Kidney (tissue), 22 donors: ENCODE data around the gene CTSW. TPM values are rescaled to one million over a fixed set of nuclear protein-coding genes. Genes with fewer than 3 reads are reported as not detected.
"Not testable (repeated sequence)": the region's sequence is repeated elsewhere in the genome, so short reads cannot be mapped to it uniquely, and the experiment has no call there.

Experiments
- DNase-seq, 5 donors: peaks; one replicate each; pipeline ENCODE4 v3.0.0-alpha.2; 2013 to 2020
- FAIRE-seq: peaks from 2 replicates; lab custom pipeline; 2012; peaks lifted over from hg19 to GRCh38; lab: Jason Lieb, UNC
- H3K27ac ChIP-seq, 2 donors: one replicate each; pipeline ENCODE4 v1.7.0; 2013; ENCODE audit warnings: low read depth in 2 of 2, low read length in 2 of 2, inconsistent platforms in 1 of 2
- H3K27me3 ChIP-seq: one replicate; pipeline ENCODE4 v1.7.1; 2013; ENCODE audit warnings: low read length, inconsistent platforms; ENCODE audit not compliant: control insufficient read depth, insufficient read depth
- H3K36me3 ChIP-seq, 3 donors: one replicate each; pipeline versions ENCODE4 v1.7.0 to v1.7.1; 2013; ENCODE audit warnings: low read length in 3 of 3, control low read depth in 1 of 3, inconsistent platforms in 1 of 3; ENCODE audit not compliant: insufficient read depth in 3 of 3, control insufficient read depth in 2 of 3
- H3K4me1 ChIP-seq, 3 donors: one replicate each; pipeline versions ENCODE4 v1.7.0 to v1.7.1; 2013; ENCODE audit warnings: low read length in 3 of 3, inconsistent platforms in 1 of 3, low read depth in 1 of 3; ENCODE audit not compliant: control insufficient read depth in 2 of 3, insufficient read depth in 2 of 3
- H3K4me3 ChIP-seq, 3 donors: one replicate each; pipeline versions ENCODE4 v1.7.0 to v1.8.1; 2013; ENCODE audit warnings: low read length in 3 of 3, control low read depth in 1 of 3, inconsistent platforms in 1 of 3
- H3K9ac ChIP-seq, 3 donors: one replicate each; pipeline versions ENCODE4 v1.7.0 to v1.7.1; 2013; ENCODE audit warnings: low read length in 3 of 3, control low read depth in 1 of 3, inconsistent platforms in 1 of 3
- H3K9me3 ChIP-seq, 3 donors: one replicate each; pipeline versions ENCODE4 v1.7.0 to v1.7.1; 2013; ENCODE audit warnings: low read length in 3 of 3, control low read depth in 1 of 3, inconsistent platforms in 1 of 3; ENCODE audit not compliant: control insufficient read depth in 2 of 3, insufficient read depth in 1 of 3
- intact Hi-C: fragments of 100-400 bp; cut with DNase I; formaldehyde crosslinking; loops from one replicate; pipeline ENCODE4 v1.11.1; 2022
- long read RNA-seq, 10 donors: library from polyadenylated mRNA in 1 of 10; unstranded in 1 of 10; transcript quantifications; one replicate each; pipeline ENCODE4 v2.0.0 and lab custom pipeline, GENCODE V29; 2021 to 2026
- polyA plus RNA-seq: library from polyadenylated mRNA; stranded (reverse); fragments of 350-450 nt; fragmentation: Illumina TruSeq; extraction: RNeasy Lipid Tissue Mini Kit (QIAGEN cat#74804); gene quantifications from one replicate; pipeline ENCODE4 v1.2.3, GENCODE V29; 2014; ENCODE audit warnings: low read depth, low replicate concordance; ENCODE audit not compliant: insufficient read depth
- total RNA-seq: library from RNA; stranded (reverse); fragmentation: NEBNext Ultra II Directional; extraction: Animal tissue kit (Norgen Biotek cat#: 25700); gene quantifications from one replicate; pipeline ENCODE4 v1.2.1, GENCODE V29; 2021
- TF ChIP-seq, protein P1 (sequence below): IDR thresholded peaks from 3 replicates; pipeline ENCODE4 v1.5.1; 2012; ENCODE audit warnings: mild to moderate bottlenecking, moderate library complexity, borderline replicate concordance; ENCODE audit not compliant: insufficient read depth; ENCODE audit errors: extremely low read depth
- donor health status: control.
- donor health status: control.
- donor health status: control.
- donor health status: control.
- donor health status: control.
- donor health status: DM: yes; HTN: yes; CAD: no.
- donor health status: Normal renal cell carcinoma (clear cell type).

Gene CTSW, protein sequence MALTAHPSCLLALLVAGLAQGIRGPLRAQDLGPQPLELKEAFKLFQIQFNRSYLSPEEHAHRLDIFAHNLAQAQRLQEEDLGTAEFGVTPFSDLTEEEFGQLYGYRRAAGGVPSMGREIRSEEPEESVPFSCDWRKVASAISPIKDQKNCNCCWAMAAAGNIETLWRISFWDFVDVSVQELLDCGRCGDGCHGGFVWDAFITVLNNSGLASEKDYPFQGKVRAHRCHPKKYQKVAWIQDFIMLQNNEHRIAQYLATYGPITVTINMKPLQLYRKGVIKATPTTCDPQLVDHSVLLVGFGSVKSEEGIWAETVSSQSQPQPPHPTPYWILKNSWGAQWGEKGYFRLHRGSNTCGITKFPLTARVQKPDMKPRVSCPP
- total RNA-seq (3.9 TPM), polyA plus RNA-seq (1.3 TPM)
- long read RNA-seq, donor 1 = 0 reads
- long read RNA-seq, donor 2 = 0 reads
- long read RNA-seq, donor 3, partial matches to known transcripts = 0 of 1 reads
- long read RNA-seq, donor 3, other reads (novel, unspliced or antisense) = 0 of 1 reads
- long read RNA-seq, donor 4, partial matches to known transcripts = 6 of 46 reads
- long read RNA-seq, donor 4, other reads (novel, unspliced or antisense) = 40 of 46 reads
- long read RNA-seq, donor 5 = 0 reads
- long read RNA-seq, donor 6, partial matches to known transcripts = 0 of 2 reads
- long read RNA-seq, donor 6, other reads (novel, unspliced or antisense) = 0 of 2 reads
- long read RNA-seq, donor 7, partial matches to known transcripts = 0 of 1 reads
- long read RNA-seq, donor 7, other reads (novel, unspliced or antisense) = 0 of 1 reads
- long read RNA-seq, donor 8 = 0 reads
- long read RNA-seq, donor 9 = 0 reads
- long read RNA-seq, donor 10, partial matches to known transcripts = 80 of 118 reads
- long read RNA-seq, donor 10, other reads (novel, unspliced or antisense) = 38 of 118 reads

DNA sequence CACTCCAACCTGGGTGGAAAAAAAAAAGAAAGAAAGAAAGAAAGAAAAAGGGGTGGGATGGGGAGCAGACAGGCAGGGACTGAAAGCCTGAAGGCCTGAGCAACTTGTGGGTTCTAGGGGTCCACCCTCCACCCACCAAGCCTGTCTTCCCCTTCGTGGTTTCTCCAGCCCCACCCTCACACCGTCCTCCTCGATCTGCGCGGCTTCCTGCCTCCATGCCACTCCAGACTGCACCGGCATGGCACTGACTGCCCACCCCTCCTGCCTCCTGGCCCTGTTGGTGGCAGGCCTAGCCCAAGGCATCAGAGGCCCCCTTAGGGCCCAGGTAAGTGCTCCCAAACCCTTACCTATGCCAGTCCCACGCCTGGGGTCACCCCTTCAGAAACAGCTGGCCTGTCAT lies at the start of gene CTSW:
CTSW (plus strand) TSS at position 221 of the 400 bp plus-strand sequence; CDS start at position 239, 18 bp downstream.
- Histone ChIP-seq H3K36me3 (peaks cover 4 to 12% (median 5%) of the 10 kb centered on the region in 3 donors), H3K9ac (no peak within 1 kb of the TSS), H3K9me3 (no peaks in the 10 kb centered on the region), H3K27me3 (no peaks in the 10 kb centered on the region), H3K4me1 (no peaks in the 10 kb centered on the region), H3K4me3 (no peak within 1 kb of the TSS), H3K27ac (no peak within 1 kb of the TSS)
- intact Hi-C loops = loop anchor here (10.0 kb wide), 1 partner anchor 105 kb away; no protein-coding TSS in a partner anchor
- FAIRE-seq (no peak), DNase-seq (no peak)
- TF ChIP-seq, protein P1, sequence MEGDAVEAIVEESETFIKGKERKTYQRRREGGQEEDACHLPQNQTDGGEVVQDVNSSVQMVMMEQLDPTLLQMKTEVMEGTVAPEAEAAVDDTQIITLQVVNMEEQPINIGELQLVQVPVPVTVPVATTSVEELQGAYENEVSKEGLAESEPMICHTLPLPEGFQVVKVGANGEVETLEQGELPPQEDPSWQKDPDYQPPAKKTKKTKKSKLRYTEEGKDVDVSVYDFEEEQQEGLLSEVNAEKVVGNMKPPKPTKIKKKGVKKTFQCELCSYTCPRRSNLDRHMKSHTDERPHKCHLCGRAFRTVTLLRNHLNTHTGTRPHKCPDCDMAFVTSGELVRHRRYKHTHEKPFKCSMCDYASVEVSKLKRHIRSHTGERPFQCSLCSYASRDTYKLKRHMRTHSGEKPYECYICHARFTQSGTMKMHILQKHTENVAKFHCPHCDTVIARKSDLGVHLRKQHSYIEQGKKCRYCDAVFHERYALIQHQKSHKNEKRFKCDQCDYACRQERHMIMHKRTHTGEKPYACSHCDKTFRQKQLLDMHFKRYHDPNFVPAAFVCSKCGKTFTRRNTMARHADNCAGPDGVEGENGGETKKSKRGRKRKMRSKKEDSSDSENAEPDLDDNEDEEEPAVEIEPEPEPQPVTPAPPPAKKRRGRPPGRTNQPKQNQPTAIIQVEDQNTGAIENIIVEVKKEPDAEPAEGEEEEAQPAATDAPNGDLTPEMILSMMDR = no peak

DNA sequence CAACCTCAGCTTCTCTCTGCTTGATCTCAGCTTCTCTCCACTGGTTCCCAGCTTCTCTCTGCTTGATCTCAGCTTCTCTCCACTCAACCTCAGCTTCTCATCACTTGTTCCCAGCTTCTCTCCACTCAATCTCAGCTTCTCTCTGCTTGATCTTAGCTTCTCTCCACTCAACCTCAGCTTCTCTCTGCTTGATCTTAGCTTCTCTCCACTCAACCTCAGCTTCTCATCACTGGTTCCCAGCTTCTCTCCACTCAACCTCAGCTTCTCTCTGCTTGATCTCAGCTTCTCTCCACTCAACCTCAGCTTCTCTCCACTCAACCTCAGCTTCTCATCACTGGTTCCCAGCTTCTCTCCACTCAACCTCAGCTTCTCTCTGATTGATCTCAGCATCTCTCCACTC lies 47.4 kb upstream of the CTSW start:
- not testable (repeated sequence) for H3K9ac ChIP-seq, H3K36me3 ChIP-seq, DNase-seq, H3K9me3 ChIP-seq, H3K27me3 ChIP-seq, H3K27ac ChIP-seq, H3K4me3 ChIP-seq, FAIRE-seq
- intact Hi-C loops = loop anchor here (10.0 kb wide), 1 partner anchor 127 kb away; no protein-coding TSS in a partner anchor
- peaks cover 5 to 13% (median 6%) of the 10 kb centered on the region in 3 donors for H3K4me1 ChIP-seq

DNA sequence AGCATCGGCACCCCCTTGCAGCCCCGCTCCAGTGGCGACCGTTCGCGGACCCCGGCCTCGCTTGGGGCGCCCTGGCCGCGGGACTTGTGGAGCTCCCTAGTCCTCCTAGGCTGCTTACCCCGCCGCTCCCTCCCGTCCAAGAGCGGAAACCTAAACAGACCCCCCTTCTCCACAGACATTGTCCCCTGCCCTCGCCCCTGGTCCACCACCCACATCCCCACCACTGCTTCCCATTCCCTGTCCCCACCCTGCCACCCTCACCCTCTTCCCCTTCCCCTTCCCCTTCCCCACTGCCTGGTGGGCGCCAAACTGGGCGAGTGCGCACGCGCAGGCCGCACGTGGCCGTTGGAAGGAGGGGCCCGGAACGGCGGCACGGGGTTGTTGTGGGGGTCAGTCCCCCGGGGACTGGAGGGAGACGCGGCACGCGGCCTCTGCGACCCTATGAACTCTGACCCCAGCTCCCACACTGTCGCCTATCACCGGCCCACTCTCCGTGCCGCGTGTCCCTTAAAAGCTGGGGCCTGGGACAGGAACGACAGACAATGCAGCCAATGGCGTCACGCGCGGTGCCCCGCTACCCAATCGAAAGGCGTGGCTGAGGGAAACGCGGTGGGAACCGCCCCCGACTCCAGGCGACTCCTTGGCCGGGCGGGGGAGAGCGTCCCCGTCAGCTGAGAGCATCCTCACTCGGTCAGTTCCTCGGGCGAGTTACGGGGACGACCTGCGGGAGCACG lies 46.2 kb upstream of the CTSW start, which contains the start of gene SNX32:
SNX32 (plus strand) TSS at position 667 of the 734 bp plus-strand sequence. CDS start 103 bp downstream, outside the sequence.
- H3K9ac ChIP-seq = peak within 1 kb of the TSS; percentile 25 to 70 (median 68)

More for the DNA sequence above, 46.2 kb upstream of the CTSW start, which contains the start of gene SNX32:
- DNase-seq (peak; percentile 95 to 98 (median 97)), FAIRE-seq (peak; percentile 35)
- intact Hi-C loops = loop anchor here (10.0 kb wide), 1 partner anchor 129 kb away; no protein-coding TSS in a partner anchor
- H3K27me3 ChIP-seq = no peaks in the 10 kb centered on the region
- no peaks in the 10 kb centered on the region for H3K9me3 ChIP-seq
- peak within 1 kb of the TSS in 1 of 2 donors; percentile 41 for H3K27ac ChIP-seq
- TF ChIP-seq, protein P1 = no peak
- peak within 1 kb of the TSS; percentile 69 to 85 (median 76) for H3K4me3 ChIP-seq
- no peaks in the 10 kb centered on the region for H3K36me3 ChIP-seq
- peaks cover 5 to 13% (median 6%) of the 10 kb centered on the region in 3 donors for H3K4me1 ChIP-seq
